ENCODE data around the gene CHST8.
"Not testable (repeated sequence)": the region's sequence is repeated elsewhere in the genome, so short reads cannot be mapped to it uniquely, and the experiment has no call there.

CHST8 gene

GRCh38 chr19:33621811-33622504 lies at the start of gene CHST8:
Gene CHST8 (plus strand): TSS chr19:33621953. CDS start chr19:33689262, 67,309 bp downstream.
- no peak for DNase-seq (ENCODE audit: low read depth)

GRCh38 chr19:33572929-33573328 lies 48.8 kb upstream of the CHST8 start:
- DNase-seq (ENCODE audit: low read depth) = no peak

GRCh38 chr19:33574824-33575223 lies 46.9 kb upstream of the CHST8 start:
- no peak for DNase-seq (ENCODE audit: low read depth)

- DNase-seq (ENCODE audit: low read depth) = no peak
Measured at GRCh38 chr19:33578697-33579096, 43.1 kb upstream of the CHST8 start.

- DNase-seq (ENCODE audit: low read depth) = no peak
Measured at GRCh38 chr19:33580026-33580644, 41.6 kb upstream of the CHST8 start.

GRCh38 chr19:33580645-33581037 lies 41.1 kb upstream of the CHST8 start:
- no peak for DNase-seq (ENCODE audit: low read depth)

GRCh38 chr19:33582914-33583313 lies 38.8 kb upstream of the CHST8 start:
- DNase-seq (ENCODE audit: low read depth) = no peak

- no peak for DNase-seq (ENCODE audit: low read depth)
Measured at GRCh38 chr19:33587150-33587549, 34.6 kb upstream of the CHST8 start.

- no peak for DNase-seq (ENCODE audit: low read depth)
Measured at GRCh38 chr19:33590224-33590623, 31.5 kb upstream of the CHST8 start.

- no peak for DNase-seq (ENCODE audit: low read depth)
Measured at GRCh38 chr19:33595783-33596182, 26.0 kb upstream of the CHST8 start.

GRCh38 chr19:33601583-33601982 lies 20.2 kb upstream of the CHST8 start:
- DNase-seq (ENCODE audit: low read depth) = no peak

- no peak for DNase-seq (ENCODE audit: low read depth)
Measured at GRCh38 chr19:33602576-33603204, 19.1 kb upstream of the CHST8 start.

- no peak for DNase-seq (ENCODE audit: low read depth)
Measured at GRCh38 chr19:33603377-33603776, 18.4 kb upstream of the CHST8 start.

- no peak for DNase-seq (ENCODE audit: low read depth)
Measured at GRCh38 chr19:33604651-33605050, 17.1 kb upstream of the CHST8 start.

GRCh38 chr19:33605803-33606295 lies 15.9 kb upstream of the CHST8 start:
- not testable (repeated sequence) for DNase-seq (ENCODE audit: low read depth)

- no peak for DNase-seq (ENCODE audit: low read depth)
Measured at GRCh38 chr19:33606556-33606955, 15.2 kb upstream of the CHST8 start.

GRCh38 chr19:33609353-33609752 lies 12.4 kb upstream of the CHST8 start:
- no peak for DNase-seq (ENCODE audit: low read depth)

- DNase-seq (ENCODE audit: low read depth) = no peak
Measured at GRCh38 chr19:33610588-33610987, 11.2 kb upstream of the CHST8 start.

- no peak for DNase-seq (ENCODE audit: low read depth)
Measured at GRCh38 chr19:33612928-33613619, 8.7 kb upstream of the CHST8 start.

- no peak for DNase-seq (ENCODE audit: low read depth)
Measured at GRCh38 chr19:33613620-33614000, 8.1 kb upstream of the CHST8 start.

GRCh38 chr19:33616346-33616745 lies 5.4 kb upstream of the CHST8 start:
- DNase-seq (ENCODE audit: low read depth) = no peak

GRCh38 chr19:33616857-33617256 lies 4.9 kb upstream of the CHST8 start:
- DNase-seq (ENCODE audit: low read depth) = no peak

GRCh38 chr19:33618363-33618762 lies 3.4 kb upstream of the CHST8 start:
- not testable (repeated sequence) for DNase-seq (ENCODE audit: low read depth)
